HG02759 (cell line): ENCODE results near the gene TIPARP.
"Not testable (repeated sequence)": the region's sequence is repeated elsewhere in the genome, so short reads cannot be mapped to it uniquely, and the experiment has no call there.

Experiments
- ATAC-seq: cut with Tn5 transposase; IDR thresholded peaks from one replicate; pipeline ENCODE4 v1.9.1; 2021; ENCODE audit warnings: mild to moderate bottlenecking, moderate library complexity; ENCODE audit not compliant: unreplicated experiment

The TIPARP gene

DNA sequence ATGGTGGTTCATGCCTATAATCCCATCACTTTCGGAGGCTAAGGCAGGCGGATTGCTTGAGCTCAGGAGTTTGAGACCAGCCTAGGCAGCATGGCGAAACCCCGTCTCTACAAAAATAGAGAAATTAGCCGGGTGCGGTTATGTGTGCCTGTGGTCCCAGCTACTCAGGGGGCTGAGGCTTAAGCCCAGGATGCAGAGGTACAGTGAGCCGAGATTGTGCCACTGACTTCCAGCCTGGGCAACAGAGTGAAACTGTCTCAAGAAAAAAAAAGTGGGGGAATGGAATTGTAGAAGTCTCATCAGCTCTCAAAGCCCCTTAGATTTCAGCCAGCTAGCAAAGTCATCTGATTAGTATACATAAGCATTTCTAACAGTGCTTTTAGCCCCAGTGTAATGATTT is 33.2 kb downstream of the TIPARP start:
- no peak for ATAC-seq

DNA sequence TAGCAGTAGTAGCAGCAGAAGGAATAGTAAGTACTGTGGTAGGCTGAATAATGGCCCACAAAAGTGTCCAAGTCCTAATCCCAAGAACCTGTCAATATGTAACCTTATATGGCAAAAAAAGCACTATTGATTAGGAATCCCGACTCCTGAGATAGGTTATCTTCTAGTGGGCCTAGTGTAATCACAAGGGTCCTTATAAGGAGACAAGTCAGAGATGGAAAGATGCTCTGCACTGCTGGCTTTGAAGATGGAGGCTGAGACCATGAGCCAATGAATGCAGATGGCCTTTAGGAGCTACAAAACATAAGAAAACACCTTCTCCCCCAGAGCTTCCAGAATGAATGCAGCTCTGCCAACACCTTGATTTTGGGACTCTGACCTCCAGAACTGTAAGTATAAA is 36.0 kb downstream of the TIPARP start:
- ATAC-seq = no peak

- ATAC-seq = no peak
Observed at GRCh38 chr3:156711113-156711512, 36.7 kb downstream of the TIPARP start.

GRCh38 chr3:156711944-156712343 is 37.6 kb downstream of the TIPARP start:
- peak; percentile 77 for ATAC-seq

DNA sequence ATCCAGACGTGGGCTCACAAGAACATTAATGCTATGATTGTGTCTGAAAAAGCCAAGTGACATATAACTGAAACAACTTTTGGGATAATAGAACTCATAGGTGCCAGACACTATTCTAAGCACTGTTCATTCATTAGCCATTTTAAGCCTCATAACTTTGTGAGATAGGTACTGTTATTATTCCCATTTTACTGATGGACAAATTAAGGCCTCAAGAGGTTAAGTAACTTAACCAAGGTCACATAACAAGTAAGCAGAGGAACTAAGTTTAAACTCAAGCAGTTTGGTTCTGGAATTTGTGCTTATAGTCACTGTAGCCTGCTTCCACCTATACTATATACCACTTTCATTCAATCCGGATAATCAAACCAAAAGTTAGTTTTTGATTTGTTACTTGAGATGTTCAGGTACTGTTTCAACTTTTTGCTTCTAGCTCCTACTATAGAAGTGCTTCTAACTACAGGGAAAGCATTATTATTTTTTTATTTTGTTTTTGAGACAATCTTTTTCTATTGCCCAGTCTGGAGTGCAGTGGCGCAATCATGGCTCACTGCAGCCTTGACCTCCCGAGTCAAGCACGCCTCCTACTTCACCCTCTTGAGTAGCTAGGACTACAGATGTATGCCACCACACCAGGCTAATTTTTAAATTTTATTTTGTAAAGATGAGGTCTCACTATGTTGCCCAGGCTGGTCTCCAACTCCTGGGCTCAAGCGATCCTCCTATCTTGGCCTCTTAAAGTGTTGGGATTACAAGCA is 41.9 kb downstream of the TIPARP start:
- no peak for ATAC-seq

DNA sequence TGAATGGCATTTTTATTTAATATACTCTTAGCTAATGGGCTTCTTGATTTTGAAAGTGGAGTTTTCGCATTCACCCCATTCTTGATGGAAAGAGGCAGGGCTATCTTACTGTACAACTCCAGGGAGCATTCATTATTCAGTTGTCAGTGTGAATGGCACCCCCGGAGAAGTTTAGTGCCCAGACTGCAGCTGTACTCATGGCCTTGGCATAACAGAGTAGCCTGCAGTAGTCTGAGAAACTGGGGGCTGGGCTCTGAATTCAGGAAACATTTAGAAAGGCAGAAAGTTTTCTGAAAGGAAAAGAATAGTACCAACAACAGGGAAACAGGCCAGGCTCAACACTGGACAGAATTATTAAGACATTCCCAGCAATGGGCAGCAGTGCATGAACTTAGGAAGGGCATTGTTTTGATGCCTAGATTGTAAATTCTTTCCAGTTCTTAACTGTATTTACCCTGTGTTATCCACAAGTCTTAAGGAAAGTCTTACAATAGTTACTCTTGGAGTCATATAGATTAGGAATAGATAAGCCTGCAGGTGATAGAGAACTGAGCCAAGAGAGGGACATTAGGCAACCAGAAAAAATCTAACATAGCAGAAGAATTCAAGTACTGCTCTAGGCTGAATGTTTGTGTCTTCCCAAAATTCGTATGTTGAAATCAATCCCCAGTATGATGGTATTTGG is 44.4 kb downstream of the TIPARP start:
- ATAC-seq = no peak

DNA sequence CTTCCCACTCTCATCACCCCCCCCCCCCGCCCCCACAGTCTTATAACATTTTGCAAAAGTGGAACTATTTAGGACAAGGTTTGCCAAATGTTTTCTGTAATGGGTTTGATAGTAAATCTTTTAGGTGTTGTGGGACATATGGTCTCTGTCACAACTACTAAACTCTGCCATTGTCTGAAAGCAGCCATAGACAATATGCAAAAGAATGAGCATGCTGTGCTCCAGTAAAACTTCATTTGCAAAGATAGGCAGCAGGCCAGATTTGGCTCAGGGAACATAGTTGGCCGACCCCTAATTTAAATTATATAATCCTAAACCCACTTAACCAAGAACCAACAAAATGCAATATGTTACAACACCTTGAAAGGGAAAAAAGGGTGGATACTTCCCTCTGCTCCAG is 46.4 kb downstream of the TIPARP start:
- no peak for ATAC-seq

GRCh38 chr3:156721687-156722618 is 47.6 kb downstream of the TIPARP start:
- ATAC-seq = no peak

DNA sequence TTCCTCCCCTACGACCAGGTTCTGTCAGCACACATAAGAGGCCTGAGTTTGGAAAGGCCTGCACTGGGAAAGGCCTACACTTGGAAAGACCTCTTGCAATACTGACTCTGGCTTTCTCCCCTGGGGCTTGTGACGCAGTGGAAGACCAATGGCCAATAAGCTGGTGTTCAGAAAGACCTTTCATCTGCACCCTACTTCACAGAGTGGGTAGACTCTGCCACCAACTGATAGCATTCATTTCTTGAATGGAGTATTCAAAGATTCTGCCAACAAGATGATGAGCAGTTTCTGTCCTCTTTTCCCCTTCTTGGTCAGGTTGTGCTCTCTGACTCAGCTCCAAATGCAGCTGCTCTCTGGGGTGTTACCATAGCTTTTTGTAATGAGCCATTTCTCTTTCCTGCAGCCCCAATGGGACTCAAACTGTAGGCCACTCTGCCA is 48.8 kb downstream of the TIPARP start:
- peak; percentile 34 for ATAC-seq

DNA sequence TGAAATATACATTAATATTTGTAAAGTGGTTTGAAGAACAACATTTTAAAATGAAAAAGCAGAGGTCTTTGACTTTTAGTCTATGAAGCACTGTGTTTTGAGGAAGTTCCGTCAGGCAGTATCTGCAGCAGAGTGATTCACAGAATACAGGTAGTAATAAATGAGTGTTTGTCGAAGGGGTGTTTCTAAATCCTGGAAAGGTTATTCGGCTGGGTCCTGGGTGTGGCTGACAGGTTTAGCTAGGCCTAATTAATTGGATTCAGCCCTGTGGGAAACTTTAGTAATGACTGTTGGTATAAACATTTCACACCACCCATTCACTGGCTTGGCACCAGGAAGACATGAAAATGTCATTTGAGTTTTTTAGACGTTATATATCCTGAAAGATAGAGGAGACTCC is 51.3 kb downstream of the TIPARP start:
- no peak for ATAC-seq

DNA sequence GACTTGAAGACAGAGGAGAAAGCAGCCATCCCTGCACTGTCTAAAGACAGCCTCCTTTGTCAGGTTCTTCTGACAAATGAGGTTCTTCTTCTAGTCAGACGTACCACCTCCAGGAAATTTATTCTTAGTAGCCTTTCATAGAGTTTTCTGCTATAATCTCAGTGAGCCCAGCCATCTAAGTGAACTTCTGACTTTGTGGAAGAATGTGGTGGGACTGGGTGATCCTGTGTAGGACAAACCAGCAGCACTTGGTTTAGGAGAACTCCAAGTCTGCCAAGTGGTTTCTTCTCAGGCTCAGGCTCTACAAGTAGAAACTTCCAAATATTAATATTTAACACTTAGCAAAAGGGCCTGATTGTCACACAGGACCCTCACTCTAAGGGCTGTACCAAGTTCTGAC is 52.1 kb downstream of the TIPARP start:
- ATAC-seq = no peak

DNA sequence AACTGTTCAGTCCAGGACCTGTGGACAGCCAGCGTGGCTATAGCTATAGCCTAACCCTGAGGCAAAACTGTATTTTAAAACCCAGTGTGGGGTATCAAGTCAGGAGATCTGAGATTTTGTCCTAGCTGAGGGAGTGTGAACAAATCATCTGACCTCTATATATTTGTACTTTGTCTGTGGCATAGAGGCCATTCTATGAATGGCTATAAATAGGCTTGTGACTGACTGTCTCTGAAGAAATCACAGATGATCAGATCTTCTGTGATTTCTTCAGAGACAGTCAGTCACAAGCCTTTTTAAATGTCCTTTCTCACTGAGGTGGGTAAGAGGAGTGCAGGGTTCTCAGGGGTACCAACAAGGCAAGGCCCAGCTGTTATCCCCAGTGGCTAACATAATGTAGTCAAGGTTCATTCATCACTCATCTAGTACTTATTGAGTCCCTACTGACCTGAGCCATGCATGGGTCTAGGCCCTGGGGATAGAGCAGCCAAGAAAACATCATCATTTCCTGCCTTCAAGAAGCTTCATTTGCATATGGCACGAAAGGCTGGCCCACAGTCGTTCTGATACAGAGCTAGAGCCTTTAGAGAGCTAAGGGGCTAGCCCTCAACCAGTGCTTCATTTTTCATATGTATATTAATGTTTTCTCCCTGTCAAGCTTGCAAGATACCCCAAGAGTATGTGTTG is 53.3 kb downstream of the TIPARP start:
- peak; percentile 86 for ATAC-seq

DNA sequence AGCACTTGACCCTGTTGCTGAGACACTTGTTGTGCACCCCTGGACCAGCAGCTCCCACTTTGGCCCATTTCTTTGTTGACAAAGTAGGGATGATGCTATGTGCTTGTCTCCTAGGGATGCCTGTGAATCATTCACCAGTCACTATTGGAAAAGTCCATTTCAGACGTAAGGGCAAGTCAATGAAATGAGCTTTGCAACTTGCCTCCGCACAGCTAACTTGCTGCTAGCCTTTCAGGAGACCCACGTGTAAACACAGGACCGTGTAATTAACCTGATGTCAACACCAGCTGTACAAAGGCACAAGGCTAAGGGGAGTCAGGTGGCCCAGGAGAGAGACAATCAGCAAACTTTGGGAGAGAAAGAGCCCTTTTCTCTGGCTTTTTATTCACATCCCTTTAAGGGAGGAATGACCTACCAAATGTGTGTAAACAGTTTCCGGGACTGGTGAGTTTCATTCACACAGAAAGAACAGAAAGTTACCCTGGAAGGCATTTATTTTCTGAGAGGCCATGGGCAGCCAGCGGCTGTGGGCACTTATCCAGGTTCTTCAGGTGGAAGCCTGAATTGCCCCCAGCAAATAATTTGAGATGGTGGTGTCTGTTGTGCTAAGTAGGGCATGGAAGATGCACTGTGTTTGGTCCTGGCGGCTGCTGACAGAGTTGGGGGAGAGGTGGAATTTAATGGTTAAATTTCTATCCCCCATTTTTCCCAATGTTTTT is 54.0 kb downstream of the TIPARP start:
- ATAC-seq = no peak

- ATAC-seq = no peak
Observed at GRCh38 chr3:156729460-156730179, 55.2 kb downstream of the TIPARP start.

DNA sequence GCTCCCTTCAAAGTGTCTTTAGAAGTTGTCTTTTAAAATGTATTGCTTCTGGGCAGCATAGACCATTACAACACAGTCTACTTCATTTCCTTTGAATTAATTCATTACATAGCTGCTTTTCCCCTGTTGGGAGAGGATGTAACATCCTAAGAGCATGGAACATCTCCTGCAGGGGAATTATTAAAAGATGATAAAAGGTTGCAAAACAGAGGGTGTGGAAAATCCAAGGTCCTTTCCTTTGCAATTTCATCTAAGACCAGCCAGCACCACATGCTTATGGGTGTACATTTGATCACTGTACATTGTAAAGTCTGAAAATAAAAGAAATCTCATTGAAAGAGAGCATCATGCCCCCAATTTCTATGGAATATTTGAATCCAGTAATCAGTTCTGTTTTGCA is 57.4 kb downstream of the TIPARP start:
- ATAC-seq = no peak

GRCh38 chr3:156732261-156732660 is 57.9 kb downstream of the TIPARP start:
- no peak for ATAC-seq

- ATAC-seq = no peak
Observed at GRCh38 chr3:156732715-156733421, 58.5 kb downstream of the TIPARP start.

DNA sequence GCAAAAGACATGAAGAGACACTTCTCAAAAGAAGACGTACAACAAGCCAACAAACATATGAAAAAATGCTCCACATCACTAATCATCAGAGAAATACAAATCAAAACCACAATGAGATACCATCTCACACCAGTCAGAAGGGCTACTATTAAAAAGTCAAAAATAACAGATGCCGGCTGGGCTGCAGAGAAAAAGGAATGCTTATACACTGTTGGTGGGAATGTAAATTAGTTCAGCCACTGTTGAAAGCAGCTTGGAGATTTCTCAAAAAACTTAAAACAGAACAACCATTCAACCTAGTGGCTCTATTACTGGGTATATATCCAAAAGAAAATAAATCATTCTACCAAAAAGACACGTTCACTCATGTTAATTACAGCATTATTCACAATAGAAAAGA is 60.3 kb downstream of the TIPARP start:
- ATAC-seq = not testable (repeated sequence)

- no peak for ATAC-seq
Observed at GRCh38 chr3:156735471-156735870, 61.1 kb downstream of the TIPARP start.
